ENCODE results near the gene NCOA1. TPM values are rescaled to one million over a fixed set of nuclear protein-coding genes. Genes with fewer than 3 reads are reported as not detected.

The NCOA1 gene
- total RNA-seq, 1 experiment from 2014 or later, result 37.1 TPM

DNA sequence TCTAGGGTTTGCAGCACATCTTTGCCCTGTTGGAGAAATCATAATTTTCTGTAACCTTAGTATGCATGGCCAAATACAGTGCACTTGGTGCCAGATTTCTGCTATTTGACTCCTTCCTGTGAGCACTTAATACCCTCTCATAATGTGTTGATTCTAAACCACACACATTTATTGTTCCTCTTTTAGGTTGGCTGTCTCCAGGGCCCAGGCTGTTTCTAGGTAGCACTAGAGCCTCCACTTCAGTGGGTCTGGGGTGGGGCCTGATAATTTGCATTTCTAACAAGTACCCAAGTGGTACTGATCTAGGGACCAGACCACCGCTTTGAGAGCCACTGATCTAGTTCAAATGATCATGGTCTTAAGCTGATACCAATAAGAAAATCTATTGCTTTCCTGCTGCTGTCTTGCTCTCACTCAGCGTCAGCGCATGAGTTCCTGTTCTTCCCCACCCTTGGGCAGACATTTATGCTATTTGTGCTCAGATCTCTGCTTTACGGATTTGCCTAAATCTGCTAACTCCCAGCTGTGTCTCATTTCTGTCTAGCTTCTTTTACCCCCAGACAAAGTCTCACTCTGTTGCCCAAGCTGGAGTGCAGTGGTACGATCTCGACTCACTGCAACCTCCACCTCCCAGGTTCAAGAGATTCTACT is 294.7 kb downstream of the NCOA1 start:
- no TSS peak for BruUV-seq (replicated peaks)

DNA sequence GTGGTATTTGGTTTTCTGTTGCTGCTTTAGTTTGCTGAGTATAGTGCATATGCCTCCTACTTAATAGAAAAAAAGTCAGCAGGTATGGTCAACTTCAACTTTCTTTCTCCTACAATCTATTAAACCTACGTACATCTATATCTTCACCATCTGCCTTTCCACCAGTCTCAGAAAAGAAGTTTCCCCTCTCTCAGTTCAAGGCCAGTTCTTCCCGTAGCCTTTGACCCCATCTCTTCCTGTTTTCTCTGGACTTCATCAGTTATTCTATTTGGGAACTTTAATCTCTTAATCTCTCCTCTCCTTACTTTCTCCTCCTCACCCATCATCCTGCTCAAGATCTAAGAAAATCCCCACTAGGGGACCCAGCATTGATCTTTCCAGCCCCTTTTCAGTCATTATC is 296.5 kb downstream of the NCOA1 start:
- peaks cover 5% of the 10 kb centered on the region for H3K4me1 Mint-ChIP-seq (ENCODE audit: low read depth, unreplicated experiment)
- TF ChIP-seq, protein P1, sequence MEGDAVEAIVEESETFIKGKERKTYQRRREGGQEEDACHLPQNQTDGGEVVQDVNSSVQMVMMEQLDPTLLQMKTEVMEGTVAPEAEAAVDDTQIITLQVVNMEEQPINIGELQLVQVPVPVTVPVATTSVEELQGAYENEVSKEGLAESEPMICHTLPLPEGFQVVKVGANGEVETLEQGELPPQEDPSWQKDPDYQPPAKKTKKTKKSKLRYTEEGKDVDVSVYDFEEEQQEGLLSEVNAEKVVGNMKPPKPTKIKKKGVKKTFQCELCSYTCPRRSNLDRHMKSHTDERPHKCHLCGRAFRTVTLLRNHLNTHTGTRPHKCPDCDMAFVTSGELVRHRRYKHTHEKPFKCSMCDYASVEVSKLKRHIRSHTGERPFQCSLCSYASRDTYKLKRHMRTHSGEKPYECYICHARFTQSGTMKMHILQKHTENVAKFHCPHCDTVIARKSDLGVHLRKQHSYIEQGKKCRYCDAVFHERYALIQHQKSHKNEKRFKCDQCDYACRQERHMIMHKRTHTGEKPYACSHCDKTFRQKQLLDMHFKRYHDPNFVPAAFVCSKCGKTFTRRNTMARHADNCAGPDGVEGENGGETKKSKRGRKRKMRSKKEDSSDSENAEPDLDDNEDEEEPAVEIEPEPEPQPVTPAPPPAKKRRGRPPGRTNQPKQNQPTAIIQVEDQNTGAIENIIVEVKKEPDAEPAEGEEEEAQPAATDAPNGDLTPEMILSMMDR (IDR thresholded peaks at IDR 0.05; ENCODE audit: insufficient read depth in 1 of 2, low read depth in 1 of 2, low read length in 1 of 2, severe bottlenecking in 1 of 2, unreplicated experiment in 1 of 2), result no peak
- Histone ChIP-seq H3K4me3 (ENCODE audit: low read depth, low read length) (no peak overlapping the region), H3K9me3 (peaks cover 8% of the 10 kb centered on the region; the same call in 1 of the 2 replicates), H3K36me3 (ENCODE audit: control insufficient read depth, insufficient read depth, low read length) (no peaks in the 10 kb centered on the region), H3K27me3 (replicated peaks; ENCODE audit: control insufficient read depth, insufficient read depth, low read length) (no peaks in the 10 kb centered on the region), H3K4me1 (peaks cover 14% of the 10 kb centered on the region)
- no peak for DNase-seq
- no peaks in the 10 kb centered on the region for H3K27me3 Mint-ChIP-seq (ENCODE audit: insufficient read depth, unreplicated experiment)
- H3K27ac Mint-ChIP-seq (ENCODE audit: unreplicated experiment), result no peak overlapping the region
- peaks cover 8% of the 10 kb centered on the region for H3K36me3 Mint-ChIP-seq (ENCODE audit: insufficient read depth, unreplicated experiment)
- CTCF ChIA-PET, result no interaction called here
- BruUV-seq (replicated peaks), result no TSS peak
- intact Hi-C loops (cut with micrococcal nuclease; ENCODE audit: unreplicated experiment), result no loop called here
- POLR2A ChIA-PET, result interaction anchor here (0.5 kb wide), 1 partner anchor 34 kb away, joined by 12 read pairs; no protein-coding TSS in a partner anchor
- H3K4me3 Mint-ChIP-seq (ENCODE audit: unreplicated experiment), result no peak overlapping the region
- H3K9me3 Mint-ChIP-seq (ENCODE audit: unreplicated experiment), result no peaks in the 10 kb centered on the region

More for the DNA sequence above, 294.7 kb downstream of the NCOA1 start:
- no peak for DNase-seq
- peaks cover under 1% of the 10 kb centered on the region; the same call in 1 of the 2 replicates for H3K4me1 ChIP-seq
- ChIA-PET POLR2A (interaction anchor here (0.5 kb wide), 1 partner anchor 35 kb away, joined by 5 read pairs; no protein-coding TSS in a partner anchor), CTCF (no interaction called here)
- no peaks in the 10 kb centered on the region for H3K27me3 ChIP-seq (replicated peaks; ENCODE audit: control insufficient read depth, insufficient read depth, low read length)
- H3K4me1 Mint-ChIP-seq (ENCODE audit: low read depth, unreplicated experiment), result no peaks in the 10 kb centered on the region
- H3K4me3 ChIP-seq (ENCODE audit: low read depth, low read length), result no peak overlapping the region
- H3K27ac Mint-ChIP-seq (ENCODE audit: unreplicated experiment), result no peak overlapping the region
- peaks cover 11% of the 10 kb centered on the region for H3K36me3 Mint-ChIP-seq (ENCODE audit: insufficient read depth, unreplicated experiment)
- no peaks in the 10 kb centered on the region for H3K36me3 ChIP-seq (ENCODE audit: control insufficient read depth, insufficient read depth, low read length)
- H3K27me3 Mint-ChIP-seq (ENCODE audit: insufficient read depth, unreplicated experiment), result no peaks in the 10 kb centered on the region
- peaks cover 8% of the 10 kb centered on the region; the same call in 1 of the 2 replicates for H3K9me3 ChIP-seq
- H3K9me3 Mint-ChIP-seq (ENCODE audit: unreplicated experiment), result peaks cover 7% of the 10 kb centered on the region
- intact Hi-C loops (cut with micrococcal nuclease; ENCODE audit: unreplicated experiment), result no loop called here
- H3K4me3 Mint-ChIP-seq (ENCODE audit: unreplicated experiment), result no peak overlapping the region
- TF ChIP-seq, protein P1 (IDR thresholded peaks at IDR 0.05; ENCODE audit: insufficient read depth in 1 of 2, low read depth in 1 of 2, low read length in 1 of 2, severe bottlenecking in 1 of 2, unreplicated experiment in 1 of 2), result no peak

DNA sequence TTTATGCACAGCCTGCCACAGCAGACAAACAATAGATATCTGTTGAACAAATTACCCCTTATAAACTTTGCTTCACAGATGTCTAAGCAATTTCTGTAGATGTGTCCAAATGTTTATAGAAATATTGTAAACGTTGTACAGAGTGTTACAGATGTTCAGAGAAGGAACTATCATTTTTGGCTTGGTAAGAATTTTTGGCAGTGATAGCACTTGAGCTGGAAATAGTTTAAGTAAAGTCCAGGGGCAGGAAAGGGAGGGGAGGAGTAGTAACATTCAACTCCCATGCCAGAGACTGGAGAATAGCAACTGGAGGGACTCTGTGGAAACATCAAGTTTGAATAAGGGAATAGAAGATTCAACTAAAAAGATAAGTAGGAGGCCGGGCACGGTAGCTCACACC is 297.8 kb downstream of the NCOA1 start:
- CTCF ChIA-PET, result no interaction called here
- POLR2A ChIA-PET, result no interaction called here
- Histone ChIP-seq H3K36me3 (ENCODE audit: control insufficient read depth, insufficient read depth, low read length) (no peaks in the 10 kb centered on the region), H3K4me3 (ENCODE audit: low read depth, low read length) (no peak overlapping the region), H3K27me3 (replicated peaks; ENCODE audit: control insufficient read depth, insufficient read depth, low read length) (no peaks in the 10 kb centered on the region), H3K4me1 (peaks cover 14% of the 10 kb centered on the region), H3K9me3 (peaks cover 8% of the 10 kb centered on the region; the same call in 1 of the 2 replicates)
- H3K27me3 Mint-ChIP-seq (ENCODE audit: insufficient read depth, unreplicated experiment), result no peaks in the 10 kb centered on the region
- BruUV-seq (replicated peaks), result no TSS peak
- TF ChIP-seq, protein P1 (IDR thresholded peaks at IDR 0.05; ENCODE audit: insufficient read depth in 1 of 2, low read depth in 1 of 2, low read length in 1 of 2, severe bottlenecking in 1 of 2, unreplicated experiment in 1 of 2), result no peak
- H3K36me3 Mint-ChIP-seq (ENCODE audit: insufficient read depth, unreplicated experiment), result peaks cover 19% of the 10 kb centered on the region
- no peak overlapping the region for H3K4me3 Mint-ChIP-seq (ENCODE audit: unreplicated experiment)
- no peak overlapping the region for H3K27ac Mint-ChIP-seq (ENCODE audit: unreplicated experiment)
- no peaks in the 10 kb centered on the region for H3K9me3 Mint-ChIP-seq (ENCODE audit: unreplicated experiment)
- no peak for DNase-seq
- intact Hi-C loops (cut with micrococcal nuclease; ENCODE audit: unreplicated experiment), result no loop called here
- peaks cover 5% of the 10 kb centered on the region for H3K4me1 Mint-ChIP-seq (ENCODE audit: low read depth, unreplicated experiment)

Data from Caco-2 (cell line).